Inferior parietal cortex (tissue), 1 donor: ENCODE measurements around the gene SLC1A7.

Source experiments
- DNase-seq: peaks from one replicate; pipeline ENCODE4 v3.0.0-alpha.2; 2016; ENCODE audit errors: extremely low spot score

SLC1A7 gene

GRCh38 chr1:53116307-53116810 is 26.1 kb downstream of the SLC1A7 start:
- DNase-seq = no peak

- DNase-seq = no peak
Measured at GRCh38 chr1:53115403-53116306, 26.8 kb downstream of the SLC1A7 start.

DNA sequence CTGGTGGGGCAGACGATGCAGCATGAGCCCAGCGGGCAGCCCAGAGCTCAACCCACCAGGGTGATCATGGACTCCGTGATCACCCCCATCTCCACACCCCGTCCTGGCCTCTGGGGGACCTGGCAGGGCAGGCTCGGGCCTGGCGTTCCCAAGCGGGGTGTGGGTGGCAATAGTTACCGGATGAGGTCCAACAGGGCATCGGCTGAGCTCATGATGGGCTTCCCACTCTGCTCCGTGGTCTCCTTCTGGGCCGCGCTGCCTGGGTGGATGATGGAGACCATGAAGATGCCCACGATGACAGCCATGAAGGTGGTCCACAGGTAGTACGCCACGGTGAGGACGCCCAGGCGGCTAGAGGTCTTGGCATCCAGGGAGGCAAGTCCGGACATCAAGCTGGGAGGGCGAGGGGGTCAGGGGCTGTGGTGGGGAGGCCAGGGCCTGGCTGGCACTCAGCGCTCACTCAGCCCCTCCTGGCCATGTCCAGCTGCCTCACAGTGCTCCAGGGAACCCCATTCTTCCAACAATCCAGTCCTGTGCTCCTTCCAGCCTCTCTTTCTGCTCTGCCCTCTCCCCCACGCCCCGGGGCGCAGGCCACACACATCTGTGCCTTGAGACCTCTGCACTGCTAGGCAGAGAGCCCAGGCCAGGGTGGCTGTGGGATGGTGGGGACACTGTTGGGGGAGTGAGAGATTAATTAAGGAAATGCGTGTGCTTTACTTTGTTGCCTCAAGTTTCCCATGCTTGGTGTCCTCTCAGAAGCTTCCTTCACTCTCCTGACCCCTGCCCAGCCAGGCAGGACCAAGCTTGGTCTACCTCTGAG is 27.6 kb downstream of the SLC1A7 start:
- no peak for DNase-seq

GRCh38 chr1:53114090-53114489 is 28.3 kb downstream of the SLC1A7 start:
- no peak for DNase-seq

DNA sequence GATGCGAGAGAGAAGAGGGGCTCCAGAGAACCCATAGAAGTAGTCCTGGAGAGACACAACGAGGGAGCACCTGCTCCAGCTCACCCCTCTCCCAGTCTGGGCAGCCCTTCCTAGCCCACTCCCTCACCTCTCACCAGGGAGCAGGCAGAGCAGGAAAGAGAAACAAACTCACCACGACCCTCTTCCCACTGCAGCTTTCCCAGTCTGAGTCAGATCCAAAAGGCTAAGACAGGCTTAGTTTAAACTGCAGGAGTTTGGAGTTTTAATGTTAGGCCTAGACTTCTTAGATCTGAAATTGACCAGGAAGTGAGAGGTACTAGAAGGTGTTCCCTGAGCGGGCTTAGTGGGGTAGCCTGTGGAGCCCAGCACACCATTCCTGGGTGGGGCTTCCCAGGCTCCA is 29.6 kb downstream of the SLC1A7 start:
- no peak for DNase-seq

GRCh38 chr1:53112271-53112774 is 30.1 kb downstream of the SLC1A7 start:
- no peak for DNase-seq

GRCh38 chr1:53111693-53112092 is 30.7 kb downstream of the SLC1A7 start:
- DNase-seq = no peak

- DNase-seq = no peak
Measured at GRCh38 chr1:53111073-53111556, 31.3 kb downstream of the SLC1A7 start.

DNA sequence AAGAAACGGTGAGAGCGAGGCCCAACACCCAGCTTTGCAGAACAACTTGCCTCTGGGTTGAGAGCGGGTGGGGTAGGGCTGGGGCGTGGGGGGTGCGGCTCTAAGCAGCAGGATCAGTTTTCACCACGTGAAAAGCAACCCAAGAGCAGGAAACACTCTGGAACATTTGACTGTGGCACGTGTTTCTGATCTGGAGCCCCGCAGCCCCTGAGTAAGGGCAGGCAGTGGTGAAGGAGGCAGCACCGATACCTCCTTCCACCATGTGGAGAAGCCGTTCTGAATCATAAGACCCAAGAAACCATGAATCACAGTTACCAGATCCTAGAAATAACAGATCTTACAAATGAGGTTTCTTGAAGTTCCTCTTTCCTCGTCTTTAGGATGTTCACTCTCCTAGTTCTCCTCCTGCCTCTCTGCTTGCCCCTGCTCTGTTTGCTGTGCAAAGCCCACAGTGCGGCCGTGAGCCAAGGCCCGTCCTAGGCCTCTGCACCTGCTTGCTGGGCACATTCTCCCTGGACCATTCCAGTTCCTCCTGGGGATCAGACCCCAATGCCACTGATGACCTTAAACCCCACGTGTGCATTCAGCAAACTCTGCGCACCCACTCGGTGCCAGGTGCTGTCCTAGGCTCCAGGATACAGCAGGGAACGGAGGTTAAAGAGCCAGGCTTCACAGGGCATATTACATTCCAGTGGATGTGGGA is 31.9 kb downstream of the SLC1A7 start:
- DNase-seq = no peak

DNA sequence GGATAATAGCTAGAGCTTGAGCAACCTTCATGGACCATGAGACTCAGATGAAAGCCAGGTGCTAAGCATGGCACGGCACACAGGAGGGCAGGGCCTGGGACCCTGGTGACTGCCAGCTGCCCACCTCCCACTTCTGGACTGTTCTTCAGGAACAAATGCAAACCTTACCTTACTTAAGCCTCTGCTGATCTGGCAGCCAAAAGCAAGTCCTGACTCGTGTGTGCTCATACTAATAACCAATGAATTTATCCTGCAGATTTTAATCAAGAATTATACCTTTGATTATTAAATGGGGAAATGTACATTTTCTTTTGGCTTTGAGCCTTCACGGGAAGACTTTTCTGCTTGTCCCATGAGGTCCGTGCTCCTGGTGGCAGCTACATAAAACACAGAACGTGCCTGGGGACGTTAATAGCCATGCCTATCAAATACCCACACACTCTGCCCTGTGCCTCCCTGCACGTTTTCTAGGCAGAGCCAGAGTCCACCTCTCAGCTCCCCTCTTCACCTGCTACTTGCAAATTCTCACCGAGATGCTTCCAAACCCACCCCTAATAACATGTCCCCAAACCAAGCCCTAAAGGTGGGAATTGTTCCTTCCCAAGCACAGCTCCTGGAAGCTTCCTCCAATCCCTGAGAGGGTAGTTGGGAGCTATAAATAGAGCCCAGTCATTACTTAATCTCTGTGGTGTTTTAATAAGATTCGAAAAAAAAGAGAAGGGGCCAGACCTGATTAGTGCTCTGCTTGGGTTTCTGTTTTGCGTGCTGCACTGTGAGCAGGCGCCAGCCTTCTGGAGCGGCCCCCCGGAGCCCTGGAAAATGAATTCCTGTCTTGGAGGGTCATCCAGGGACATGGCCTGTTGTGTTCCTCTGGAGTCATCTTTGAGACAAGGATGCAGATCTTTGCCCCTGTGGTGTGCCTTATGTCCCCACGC is 33.5 kb downstream of the SLC1A7 start:
- no peak for DNase-seq

DNA sequence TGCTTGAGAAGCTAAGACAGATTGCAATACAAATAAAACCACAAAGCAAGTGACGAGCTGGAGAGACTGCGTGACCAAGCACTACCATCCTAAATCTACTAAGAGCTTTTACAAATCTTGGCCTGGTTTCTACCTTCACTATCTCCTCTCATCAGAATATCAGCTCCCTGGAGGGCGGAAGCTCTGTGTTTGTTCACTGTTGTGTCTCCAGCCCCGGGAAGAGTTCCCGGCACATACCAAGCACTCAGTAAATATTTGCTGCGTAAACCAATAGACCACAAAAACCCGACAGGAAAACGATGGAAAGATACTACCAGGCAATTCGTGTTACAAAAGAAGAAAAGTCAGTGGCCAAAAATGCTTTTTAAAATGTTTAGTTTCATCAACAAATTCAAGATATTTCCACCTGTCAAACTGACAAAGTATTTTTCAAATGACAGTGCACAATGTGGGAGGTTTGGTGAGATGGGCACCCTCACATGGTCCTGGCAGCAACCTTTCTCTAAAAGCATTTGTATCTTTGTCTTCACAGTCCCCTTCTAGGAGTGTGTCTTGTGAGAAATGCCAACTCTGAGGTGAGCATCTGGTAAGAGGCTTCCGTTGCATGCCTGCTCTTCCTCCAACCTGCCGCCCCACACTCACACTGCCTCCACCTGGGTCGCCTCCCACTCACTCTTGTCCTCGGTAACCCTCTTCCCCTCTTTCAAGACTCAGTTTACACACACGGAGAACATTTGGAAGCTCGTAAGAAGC is 34.7 kb downstream of the SLC1A7 start:
- no peak for DNase-seq

GRCh38 chr1:53107090-53107489 is 35.3 kb downstream of the SLC1A7 start:
- DNase-seq = no peak

- no peak for DNase-seq
Measured at GRCh38 chr1:53104289-53104913, 38.0 kb downstream of the SLC1A7 start.

- DNase-seq = no peak
Measured at GRCh38 chr1:53094533-53094919, 47.9 kb downstream of the SLC1A7 start.

DNA sequence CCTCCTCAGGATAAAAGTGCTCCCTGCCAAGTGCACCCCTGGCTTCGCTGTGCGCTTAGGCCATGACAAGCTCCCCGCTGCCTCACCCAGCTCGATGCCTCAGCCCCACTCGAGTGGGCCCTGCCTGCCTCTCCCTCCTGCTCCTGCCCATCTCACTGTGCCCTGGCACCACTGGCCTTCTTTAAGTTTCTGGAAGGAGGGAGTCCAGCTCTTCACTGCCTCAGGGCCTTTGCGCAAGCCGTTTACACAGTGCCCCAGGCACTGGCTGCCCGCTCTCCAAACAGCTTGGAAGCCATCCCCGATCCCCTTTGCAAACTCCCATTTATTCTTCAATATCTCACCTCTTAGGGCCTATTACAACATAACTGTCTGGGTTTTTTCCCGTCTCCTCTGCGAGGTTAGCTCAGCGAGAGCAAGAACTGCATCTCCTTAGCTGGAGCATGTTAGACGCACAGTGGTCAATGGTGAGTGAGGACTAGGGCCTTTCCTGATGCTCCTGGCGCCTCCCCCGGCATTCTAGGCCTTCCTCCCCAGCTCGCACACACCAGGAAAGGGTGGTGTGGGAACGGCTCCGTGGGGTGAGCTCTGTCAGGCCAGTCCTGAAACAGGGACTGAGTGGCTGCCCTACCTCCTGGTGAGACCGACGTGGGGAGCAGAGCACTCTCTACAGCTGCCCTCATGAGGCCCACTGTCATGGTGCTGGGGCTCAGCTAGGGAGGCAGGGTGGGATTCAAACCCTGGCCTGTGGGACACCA is 48.5 kb downstream of the SLC1A7 start:
- no peak for DNase-seq

DNA sequence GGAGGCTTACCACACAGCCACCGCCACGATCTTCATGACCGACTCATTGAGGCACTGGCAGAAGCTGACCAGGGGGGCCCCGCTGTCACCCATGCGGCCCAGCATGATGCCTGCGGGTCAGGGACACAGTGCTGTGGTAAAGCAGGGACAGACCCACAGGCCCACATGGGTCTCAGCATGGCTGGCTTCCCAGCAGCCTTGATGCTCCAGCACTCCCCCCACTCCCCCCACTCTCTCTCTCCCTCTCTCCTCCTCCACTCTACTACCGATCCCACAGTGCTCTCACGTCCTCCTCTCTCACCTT is 49.0 kb downstream of the SLC1A7 start:
- DNase-seq = no peak

- no peak for DNase-seq
Measured at GRCh38 chr1:53092659-53093450, 49.6 kb downstream of the SLC1A7 start.
